NCI-H187 (cell line): ENCODE results near the gene GNG4.

ENCODE experiments used
- DNase-seq, 2 experiments: peaks; one replicate each; lab custom pipeline; 2025; lab: John Stamatoyannopoulos, UW

GNG4 gene

DNA sequence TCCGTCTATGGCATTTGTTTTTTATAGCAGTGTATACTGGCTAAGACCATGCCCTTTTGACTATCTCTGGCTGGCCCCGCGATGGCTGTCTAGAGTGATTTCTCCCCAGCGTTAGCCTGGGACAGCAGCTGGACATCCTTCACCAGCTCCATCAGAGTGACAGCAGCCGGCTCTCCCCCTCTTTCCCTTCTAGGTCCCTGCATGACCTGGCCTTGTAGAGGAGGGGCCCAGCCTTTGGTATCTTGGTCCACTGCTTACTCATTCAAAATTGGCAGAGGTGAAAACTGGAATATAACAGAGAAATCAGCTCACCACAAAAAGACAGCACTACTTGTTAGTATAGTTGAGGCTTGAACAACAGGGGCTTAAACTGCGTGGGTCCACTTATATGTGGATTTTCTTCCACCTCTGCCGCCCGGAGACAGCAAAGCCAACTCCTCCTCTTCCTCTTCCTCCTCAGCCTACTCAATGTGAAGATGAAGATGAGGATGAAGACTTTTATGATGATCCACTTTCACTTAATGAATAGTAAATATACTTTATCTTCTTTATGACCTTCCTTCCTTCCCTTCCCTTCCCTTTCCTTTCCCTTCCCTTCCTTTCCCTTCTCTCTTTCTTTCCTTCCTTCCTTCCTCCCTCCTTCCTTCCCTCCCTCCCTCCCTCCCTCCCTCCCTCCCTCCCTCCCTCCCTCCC lies 116.0 kb downstream of the GNG4 start:
- no peak for DNase-seq

DNA sequence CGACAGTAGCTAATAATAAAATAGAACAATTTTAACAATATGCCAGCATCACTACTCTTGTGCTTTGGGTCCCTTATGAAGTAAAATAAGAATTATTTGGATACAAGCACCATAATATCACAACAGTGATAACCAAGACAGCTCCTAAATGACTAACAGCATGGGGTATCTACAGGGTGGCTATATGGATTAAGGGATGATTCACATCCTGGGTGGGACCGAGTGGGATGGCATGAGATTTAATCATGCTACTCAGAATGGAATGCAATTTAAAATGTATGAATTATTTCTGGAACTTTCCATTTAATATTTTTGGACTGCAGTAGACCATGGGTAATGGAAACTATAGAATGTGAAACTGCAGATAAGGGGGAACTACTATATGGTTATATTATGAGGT lies 117.2 kb downstream of the GNG4 start:
- DNase-seq: no peak

DNA sequence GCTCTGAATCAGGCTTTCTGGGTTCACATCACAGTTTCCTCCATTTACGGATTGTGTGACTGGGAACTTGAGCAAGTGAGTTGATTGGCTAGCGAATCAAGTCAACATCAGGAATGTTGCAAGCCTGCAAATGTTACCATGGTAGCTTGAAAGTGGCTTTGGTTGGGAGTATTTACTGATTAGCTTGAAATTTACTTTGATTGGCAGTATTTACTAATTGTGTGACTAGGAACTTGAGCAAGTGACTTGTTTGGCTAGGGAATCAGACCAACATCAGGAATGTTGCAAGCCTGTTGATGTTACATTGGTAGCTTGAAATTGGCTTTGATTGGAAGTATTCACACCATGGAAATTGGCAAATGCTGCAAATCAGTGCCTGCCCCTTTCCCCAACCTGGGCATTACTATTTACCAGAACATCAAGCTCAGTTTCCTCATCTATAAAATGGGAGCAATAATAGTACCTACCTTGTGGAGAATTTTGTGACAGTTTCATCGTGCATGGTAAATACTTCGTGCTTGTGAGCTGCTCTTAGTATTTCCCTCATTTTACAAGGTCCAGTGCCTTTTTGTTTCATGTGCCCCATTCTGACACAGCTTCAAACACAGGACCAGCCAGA lies 122.3 kb downstream of the GNG4 start:
- no peak for DNase-seq

DNA sequence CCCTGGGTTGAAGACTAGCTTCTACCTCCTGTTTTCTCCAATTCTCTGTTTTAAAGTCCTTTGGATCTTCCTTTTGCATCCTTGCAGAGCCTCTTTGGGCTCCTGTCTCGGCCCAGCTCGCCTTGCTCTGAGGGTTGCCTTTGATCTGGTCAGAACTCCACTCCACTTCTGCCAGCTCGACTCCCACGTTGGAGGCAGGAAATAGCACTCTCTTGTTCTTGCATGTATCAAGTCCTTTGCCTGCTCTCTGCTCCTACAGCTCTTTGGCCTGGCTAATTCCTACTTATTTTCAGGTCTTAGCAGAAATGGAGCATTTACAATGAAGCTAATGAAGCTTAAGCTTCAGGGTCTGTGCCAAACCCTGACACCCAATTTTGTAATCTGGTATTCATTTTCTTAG lies 124.3 kb downstream of the GNG4 start:
- no peak for DNase-seq

DNA sequence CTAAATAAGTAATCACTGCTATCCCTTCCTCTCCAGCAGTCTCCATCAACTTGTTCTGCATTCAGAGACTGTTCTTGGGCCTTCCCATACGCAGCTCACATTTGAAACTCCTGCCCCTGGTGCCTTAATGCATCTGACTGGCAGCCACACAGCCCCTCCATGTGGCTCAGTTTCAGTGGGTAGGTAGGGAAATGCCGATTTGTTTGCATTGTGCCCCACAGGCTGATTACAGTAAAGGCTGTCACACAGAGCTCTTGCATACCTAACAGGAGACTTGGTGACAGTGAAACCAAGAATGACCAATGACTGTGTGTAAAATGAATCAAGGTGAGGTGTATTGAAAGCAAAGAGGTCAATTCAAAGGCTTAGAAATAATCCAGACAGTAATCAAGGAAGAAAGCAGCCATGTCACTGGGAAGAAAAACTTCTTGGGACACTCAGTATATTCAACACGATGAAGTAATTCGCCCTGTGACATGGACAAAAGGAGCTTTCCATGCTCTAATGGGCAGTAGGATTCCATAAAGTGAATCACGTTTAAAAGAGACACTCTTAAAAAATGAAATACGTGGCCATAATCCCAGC lies 132.6 kb downstream of the GNG4 start:
- DNase-seq: no peak

DNA sequence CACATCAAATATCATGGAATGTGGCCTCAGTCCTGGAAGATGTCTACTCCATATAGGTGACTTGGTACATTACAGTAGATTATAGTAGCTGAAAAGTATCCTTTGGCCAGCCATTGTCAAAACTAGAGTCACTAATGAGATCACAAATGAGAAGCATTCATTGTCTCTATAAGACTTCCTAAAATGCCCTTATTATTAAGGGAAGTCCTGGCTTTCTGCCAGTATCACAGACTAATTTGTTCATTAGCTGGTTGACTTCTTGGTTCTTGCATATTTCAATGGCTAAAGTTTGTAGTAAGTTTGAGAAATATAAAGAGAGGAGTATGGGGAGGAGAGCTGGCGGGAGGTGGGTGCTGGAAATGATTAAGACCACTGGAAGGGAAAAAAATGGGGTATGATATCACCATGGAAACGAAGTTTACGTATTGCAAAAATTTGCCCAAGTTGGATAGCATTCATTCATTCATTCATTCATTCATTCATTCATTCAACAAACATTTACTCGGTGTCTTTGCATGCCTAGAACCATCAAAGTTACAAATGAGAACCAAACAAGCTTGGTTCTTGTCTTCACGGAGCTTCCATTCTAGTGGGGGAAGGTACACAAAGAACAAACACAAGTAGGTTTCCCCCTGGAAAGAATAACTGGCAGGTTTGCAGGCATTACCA lies 133.6 kb downstream of the GNG4 start:
- no peak for DNase-seq

DNA sequence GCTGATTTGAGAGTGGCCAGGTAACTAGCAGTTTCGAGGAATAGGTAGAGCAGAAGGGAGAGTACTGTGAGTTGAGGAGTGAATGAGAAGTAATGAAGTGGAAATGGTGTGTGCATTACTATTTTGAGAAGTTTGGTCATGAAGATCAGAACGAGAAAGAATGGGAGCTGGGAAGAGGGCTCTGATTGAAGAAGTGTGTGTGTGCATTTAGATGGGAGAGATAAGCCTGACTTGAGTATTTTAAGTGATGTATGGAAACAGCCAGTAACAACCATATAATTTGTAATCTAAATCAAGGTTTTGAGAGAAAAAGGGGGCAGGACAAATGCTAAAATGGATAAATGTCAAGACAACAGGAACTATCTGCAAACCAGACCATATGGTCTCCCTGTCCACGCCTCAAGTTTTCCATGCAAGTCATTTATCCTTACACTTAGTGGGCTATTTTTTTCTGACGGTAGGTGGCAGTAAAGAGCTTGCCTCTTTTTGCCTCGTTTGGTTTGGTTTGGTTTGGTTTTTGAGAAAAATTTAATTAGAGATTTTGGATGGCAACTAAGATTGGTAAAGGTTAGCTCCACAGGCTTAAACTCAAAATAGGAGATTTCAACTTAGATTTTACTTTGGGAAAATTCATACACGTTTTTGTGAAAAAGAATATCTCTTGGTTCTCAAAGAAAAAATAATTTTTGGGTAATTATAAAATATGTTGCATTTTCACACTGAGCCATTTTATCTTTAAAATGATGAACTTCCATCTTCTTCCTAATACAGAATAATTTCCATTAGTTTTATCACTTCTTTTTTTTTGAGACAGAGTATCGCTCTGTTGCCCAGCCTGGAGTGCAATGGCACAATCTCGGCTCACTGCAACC lies 135.9 kb downstream of the GNG4 start:
- peak; percentile 25 to 27 for DNase-seq

DNA sequence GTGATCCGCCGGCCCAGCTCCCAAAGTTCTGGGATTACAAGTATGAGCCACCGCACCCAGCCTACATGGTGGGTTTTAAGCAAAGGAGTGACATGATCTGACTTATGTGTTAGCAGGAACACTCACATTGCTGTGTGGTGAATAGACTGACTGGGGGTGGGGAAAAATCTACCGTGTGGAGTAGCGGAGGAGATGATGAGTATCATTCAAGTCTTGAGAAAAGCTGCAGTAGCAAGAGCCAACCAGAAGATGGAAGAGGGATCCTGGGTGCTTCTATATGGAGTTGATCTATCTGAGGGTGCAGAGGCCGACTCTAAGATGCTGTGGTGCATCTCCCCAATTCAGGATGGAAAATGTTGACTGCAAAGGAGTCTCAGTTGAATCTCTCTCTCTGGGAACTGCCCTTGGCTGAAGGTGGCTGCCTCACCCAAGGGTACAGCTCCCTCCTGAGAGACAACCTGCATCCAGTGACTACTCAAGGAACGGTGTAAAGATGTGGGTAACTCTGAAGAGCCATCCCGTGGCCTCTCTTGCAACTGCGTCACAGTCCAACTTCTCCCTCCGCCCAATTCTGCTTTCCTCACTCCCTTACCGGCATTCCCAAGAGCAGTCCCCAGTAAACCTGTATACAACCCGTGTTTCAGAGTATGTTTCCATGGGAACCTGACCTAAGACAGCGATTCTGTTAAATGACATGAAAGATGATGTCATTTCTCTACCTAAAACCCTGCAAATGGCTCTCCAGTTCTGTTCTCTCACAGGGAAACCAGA lies 137.9 kb downstream of the GNG4 start:
- DNase-seq: no peak

DNA sequence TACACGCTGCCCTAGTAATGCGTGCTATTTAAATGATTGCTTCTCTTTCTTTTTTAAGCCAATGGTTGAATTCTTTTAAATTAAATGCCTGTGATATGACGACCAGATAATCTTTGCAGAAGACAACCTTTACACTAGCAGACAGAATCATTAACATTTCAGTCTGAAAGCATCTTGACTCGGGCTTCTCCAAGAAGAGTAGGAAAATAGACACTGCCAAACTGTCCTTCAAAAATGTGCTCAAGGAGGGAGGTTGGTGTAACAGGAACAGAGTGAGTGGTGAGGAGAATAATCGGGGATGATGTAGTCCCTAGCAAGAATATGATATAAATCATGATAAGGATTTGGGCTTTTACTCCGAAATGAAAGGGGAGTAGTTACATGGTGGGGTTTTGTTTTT lies 138.8 kb downstream of the GNG4 start:
- no peak for DNase-seq

DNA sequence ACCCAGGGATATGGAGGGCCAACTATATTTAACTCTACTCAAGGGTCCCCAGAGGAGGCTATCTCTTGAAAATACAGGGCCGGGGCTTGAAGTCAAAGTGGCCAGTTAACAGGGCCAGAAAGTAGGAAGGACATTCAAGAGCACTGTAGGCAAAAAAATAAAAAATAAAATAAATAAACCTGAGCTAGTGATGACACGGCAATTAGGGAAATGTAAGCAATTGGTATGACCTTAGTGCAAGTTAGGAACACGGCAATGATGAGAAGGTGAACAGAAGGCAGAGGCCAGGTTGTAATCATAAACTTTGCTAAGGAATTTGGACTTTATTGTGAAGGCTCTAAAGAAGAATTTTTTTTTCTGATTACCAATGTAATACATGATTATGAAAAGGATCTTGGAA lies 142.0 kb downstream of the GNG4 start:
- no peak for DNase-seq

DNA sequence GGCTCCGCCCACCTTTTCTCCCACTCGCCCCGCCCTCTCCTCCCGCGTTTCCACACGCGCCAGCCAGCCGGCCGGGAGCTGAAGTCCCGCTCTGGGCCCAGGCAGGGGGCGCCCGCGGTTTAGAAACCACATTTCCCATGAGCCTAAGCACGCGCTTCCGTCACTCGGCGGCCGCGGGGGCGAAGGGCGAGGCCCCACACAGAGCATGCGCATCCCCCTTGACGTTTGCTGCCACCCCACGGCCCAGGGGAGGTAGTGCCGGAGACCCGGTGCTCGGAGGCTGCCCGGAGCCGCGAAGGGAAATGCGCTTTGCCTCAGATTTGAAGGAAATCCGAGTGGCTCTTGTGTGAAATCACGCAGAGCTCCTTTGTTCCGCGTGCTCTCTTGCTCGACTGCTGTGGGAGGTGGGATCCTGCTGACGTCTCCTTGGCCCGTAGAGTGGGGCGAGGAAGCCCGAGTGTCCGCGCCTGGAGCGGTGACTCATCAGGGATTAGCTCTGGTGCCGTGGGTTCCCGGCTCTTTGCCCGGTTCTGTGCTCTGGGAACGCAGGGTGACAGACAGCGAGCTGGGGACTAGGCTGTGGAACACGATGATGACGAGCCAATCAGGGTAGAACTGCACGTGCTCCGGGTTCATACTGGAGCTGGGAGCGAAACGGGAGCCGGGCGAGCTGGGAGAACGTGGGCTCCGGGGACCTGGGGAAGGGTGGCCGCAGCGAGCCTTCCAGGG lies 144.9 kb downstream of the GNG4 start:
- peak; percentile 87 to 95 for DNase-seq

DNA sequence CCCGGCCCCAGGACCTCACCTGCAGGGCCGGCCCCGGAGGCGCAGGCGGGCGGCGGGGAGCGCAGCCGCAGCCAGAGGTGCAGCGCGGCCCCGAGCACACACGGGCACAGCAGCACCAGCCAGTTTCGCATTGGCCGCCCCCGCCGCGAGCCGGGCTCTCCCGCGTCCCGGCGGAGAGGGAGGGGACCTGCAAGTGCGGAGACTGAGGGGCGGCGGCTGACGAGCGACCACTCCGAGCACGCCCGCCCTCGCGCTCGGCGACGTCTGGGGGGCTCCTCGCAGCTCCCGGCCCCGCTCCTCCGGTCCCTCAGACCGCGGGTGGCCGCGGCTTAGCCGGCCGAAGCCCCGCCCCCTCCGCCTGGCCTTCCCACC lies 145.5 kb downstream of the GNG4 start, which contains the start of gene B3GALNT2:
Gene B3GALNT2, minus strand, starts transcription at position 331 of the 372 bp plus-strand sequence. Its CDS starts 200 bp downstream, at position 131.
- no peak for DNase-seq

DNA sequence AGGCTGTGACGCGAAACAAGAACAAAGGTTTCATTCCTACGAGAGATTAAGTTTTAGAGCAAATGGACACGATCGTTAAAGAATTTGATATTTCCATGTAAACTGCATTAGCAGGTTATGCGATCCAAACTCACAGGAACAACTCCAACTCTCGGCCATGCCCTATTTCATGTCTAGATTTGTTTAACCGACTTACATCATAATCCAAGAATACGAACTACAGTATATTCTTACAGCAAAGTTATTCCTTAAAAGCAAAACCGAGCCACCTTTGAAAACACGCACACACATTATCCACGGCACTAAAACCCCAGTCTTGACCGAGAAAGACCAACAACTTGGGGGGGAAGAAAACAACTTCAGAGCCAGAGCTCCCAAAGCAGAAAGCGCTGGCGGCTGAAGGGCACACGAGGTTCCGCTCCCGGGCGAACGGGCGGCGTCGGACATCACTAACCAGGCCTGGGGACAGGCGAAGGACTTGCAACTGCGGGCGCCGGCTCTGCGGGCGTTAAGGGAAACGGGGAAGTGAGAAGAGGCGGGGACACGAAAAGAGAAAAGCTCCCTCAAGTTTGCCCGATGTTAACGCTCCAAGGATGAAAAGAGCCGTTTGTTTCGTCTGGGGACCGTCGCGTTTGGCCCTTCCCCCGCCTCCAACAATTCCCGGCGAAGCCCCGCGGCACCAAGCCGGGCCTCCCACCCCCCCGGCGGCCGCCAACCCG lies 146.0 kb downstream of the GNG4 start:
- peak in 1 of 2 experiments; percentile 7 for DNase-seq

DNA sequence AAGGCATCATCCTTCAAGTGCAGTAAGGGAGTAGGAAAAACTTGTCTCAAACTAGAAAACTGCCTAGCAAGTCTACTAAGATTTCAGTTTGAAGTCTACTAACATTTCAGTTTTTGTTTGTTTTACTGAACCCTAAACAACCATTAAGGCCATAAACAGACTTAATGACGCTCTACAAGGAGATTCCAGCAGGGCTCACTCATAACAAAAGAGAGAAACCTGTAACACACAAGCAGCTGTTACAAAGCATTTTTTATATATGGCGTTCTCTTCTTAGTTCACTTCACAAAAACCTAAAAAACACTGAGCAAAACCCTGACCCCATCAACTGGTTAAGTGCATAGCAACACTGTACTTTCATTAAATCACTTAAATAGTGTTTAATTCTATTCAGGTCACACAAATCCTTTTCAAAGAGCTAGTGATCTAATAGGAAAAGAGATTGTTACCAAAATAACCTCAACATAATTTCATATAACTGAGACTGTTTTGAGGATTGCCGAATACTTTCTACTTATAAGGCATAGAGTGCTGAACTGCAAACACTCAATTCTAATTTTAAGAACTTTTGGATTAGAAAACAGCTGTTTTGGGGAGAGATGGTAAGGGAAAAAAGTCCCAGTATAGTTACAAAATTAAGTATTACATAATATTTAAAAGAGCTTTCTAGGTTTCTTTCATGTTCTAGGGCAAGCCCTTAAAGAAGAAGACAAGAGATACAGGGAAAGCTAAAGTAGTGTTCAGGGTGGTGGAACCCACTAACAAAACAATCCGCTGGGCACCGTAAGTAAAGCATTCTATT lies 146.8 kb downstream of the GNG4 start:
- DNase-seq: no peak

DNA sequence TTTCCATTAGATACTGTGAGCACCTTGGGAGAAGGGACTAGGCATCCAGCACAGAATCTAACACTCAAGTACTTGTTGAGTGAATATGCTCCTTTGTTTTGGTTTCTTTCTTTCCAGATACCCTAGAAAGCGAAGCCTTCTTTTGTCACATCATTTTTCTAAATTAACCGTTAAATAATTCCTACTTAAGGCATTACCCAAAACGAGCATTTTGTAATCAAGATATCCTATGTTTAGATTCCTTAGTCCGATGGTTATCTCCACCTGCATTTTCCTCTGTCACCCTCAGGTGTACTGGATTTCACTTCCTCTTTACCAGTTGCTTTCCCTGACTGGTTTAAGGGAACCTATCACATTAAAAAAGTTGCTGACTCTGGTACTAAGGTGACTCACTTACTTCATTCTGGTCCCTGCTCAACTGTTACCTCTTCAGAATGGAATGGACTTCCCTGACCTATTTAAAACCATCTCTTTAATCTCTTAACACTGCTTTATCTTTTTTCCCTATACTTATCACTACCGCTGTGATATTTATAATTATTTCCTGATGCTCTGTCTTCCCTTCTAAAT lies 148.5 kb downstream of the GNG4 start:
- DNase-seq: no peak
